ENCODE measurements around the gene HIP1R. TPM values are rescaled to one million over a fixed set of nuclear protein-coding genes. Genes with fewer than 3 reads are reported as not detected.

HIP1R gene
- total and polyA plus RNA-seq, 2 of the 8 experiments (the other 6 are each of a cell fraction or from before 2014, with no cell fraction given), result 11.2 to 14.5 TPM

GRCh38 chr12:122849352-122850047, 14.2 kb downstream of the HIP1R start (continued):
- TF ChIP-seq CHD7 (IDR thresholded peaks at IDR 0.05; ENCODE audit: insufficient replicate concordance, low read length) (no peak), CBX8 (IDR thresholded peaks at IDR 0.05; ENCODE audit: borderline replicate concordance, low read depth, low read length) (no peak), CBX5 (IDR thresholded peaks at IDR 0.05; ENCODE audit: low read depth, low read length) (no peak), SIX5 (IDR thresholded peaks at IDR 0.05; ENCODE audit: low read depth, low read length) (no peak), RAD21 (IDR thresholded peaks at IDR 0.05 in 1 of 2, conservative IDR thresholded peaks at IDR 0.05 in 1 of 2; ENCODE audit: low read depth in 2 of 2, low read length in 2 of 2) (no peak), ASH2L (IDR thresholded peaks at IDR 0.05; ENCODE audit: low read length) (no peak), SUZ12 (IDR thresholded peaks at IDR 0.05; ENCODE audit: low read length) (no peak), BCL11A (IDR thresholded peaks at IDR 0.05; ENCODE audit: low read depth in 2 of 2, low read length in 2 of 2) (no peak), TAF7 (optimal IDR thresholded peaks at IDR 0.05; ENCODE audit: borderline replicate concordance, low read depth, low read length) (no peak), RNF2 (IDR thresholded peaks at IDR 0.05; ENCODE audit: borderline replicate concordance, low read depth, low read length, missing control alignments, poor library complexity, severe bottlenecking) (no peak)
